ENCODE results near the gene MARCHF4. TPM values are rescaled to one million over a fixed set of nuclear protein-coding genes. Genes with fewer than 3 reads are reported as not detected.

Gene MARCHF4
- total and polyA plus RNA-seq, 11 donors: 0.01 to 0.56 (median 0.14) TPM; not detected in 6

DNA sequence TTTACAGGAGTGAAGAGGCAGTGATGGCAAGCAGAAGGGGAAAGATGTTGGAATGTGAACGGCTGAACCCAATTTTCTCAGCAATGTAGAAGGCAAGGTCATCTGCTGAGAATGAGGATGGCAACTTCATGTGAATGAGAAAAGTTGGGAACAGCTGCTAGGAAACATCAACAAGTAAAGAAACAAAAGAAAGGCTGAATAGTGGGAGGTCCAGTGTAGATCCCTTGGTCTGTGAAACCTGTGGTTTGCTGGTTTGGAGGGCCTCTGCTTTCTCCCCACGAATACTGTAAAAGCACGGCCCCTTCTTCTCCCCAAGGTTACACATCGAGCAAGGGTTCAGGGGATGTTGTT, 27.4 kb downstream of the MARCHF4 start:
- no peak for TF ChIP-seq CTCF (IDR thresholded peaks at IDR 0.05)
- TF ChIP-seq POLR2A (IDR thresholded peaks at IDR 0.05): no peak
- no peaks in the 10 kb centered on the region for H3K9me3 ChIP-seq
- H3K27me3 ChIP-seq: no peaks in the 10 kb centered on the region
- H3K4me3 ChIP-seq: no peak overlapping the region
- intact Hi-C loops (cut with DNase I): no loop called here
- peaks cover 3 to 18% (median 11%) of the 10 kb centered on the region in 12 donors for H3K4me1 ChIP-seq
- no peak overlapping the region for H3K27ac ChIP-seq
- WGBS, 4 donors: 65 to 72% (median 68%) methylated on average over 4 of the region's 4 CpGs
- ATAC-seq (no peak), DNase-seq (no peak)
- H3K36me3 ChIP-seq: no peaks in the 10 kb centered on the region

DNA sequence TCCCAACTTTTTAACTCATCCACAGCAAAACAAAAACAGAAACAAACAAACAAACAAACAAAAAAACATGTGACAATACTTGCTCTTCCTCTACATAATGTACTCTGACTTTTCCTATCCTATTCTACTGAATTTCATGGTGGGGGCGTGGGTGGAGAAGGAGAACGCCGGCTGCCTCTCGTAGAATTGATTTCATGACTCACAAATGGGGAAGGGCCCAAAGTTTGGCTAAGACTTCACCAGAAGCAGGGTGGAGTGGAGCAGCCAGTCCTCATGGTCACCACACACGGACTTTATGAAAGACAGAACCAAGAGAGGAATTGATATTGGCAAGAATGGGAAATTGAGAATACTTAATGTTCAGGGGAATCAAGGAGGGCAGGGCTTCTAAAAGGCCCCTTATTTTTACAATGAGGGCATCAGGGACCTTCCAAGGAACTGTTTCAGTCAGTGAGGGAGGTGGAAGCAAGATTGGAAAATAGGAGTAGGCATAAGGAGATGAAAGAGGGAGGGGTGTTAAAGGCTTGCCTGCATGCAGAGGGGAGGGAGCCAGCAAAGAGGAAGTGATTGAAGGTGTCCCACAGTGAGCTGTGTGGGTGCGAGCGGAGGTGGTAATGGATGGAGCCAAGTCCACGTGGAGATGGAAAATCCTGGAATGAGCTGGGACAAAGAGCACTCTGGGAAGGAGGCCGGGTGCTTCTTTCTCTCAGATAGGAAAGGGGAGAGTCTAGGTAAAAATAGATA, 27.9 kb downstream of the MARCHF4 start:
- H3K9me3 ChIP-seq: no peaks in the 10 kb centered on the region
- TF ChIP-seq POLR2A (IDR thresholded peaks at IDR 0.05): no peak
- TF ChIP-seq CTCF (IDR thresholded peaks at IDR 0.05): no peak
- 76 to 78% (median 76%) methylated on average over 9 of the region's 9 CpGs for WGBS, 4 donors
- no peak overlapping the region for H3K27ac ChIP-seq
- ATAC-seq: no peak
- H3K27me3 ChIP-seq: no peaks in the 10 kb centered on the region
- DNase-seq: no peak
- peaks cover 3 to 23% (median 14%) of the 10 kb centered on the region in 12 donors for H3K4me1 ChIP-seq
- intact Hi-C loops (cut with DNase I): no loop called here
- H3K36me3 ChIP-seq: no peaks in the 10 kb centered on the region
- no peak overlapping the region for H3K4me3 ChIP-seq

GRCh38 chr2:216343221-216343980, 28.9 kb downstream of the MARCHF4 start:
- H3K4me1 ChIP-seq: peaks cover 3 to 27% (median 16%) of the 10 kb centered on the region in 12 donors
- ATAC-seq: no peak
- 67 to 74% (median 71%) methylated on average over 7 of the region's 7 CpGs for WGBS, 4 donors

More at GRCh38 chr2:216343221-216343980, 28.9 kb downstream of the MARCHF4 start:
- Histone ChIP-seq H3K9me3 (no peaks in the 10 kb centered on the region), H3K4me3 (no peak overlapping the region), H3K27ac (no peak overlapping the region), H3K27me3 (no peaks in the 10 kb centered on the region), H3K36me3 (no peaks in the 10 kb centered on the region)
- DNase-seq: no peak
- TF ChIP-seq CTCF (IDR thresholded peaks at IDR 0.05) (no peak), POLR2A (IDR thresholded peaks at IDR 0.05) (no peak)
- intact Hi-C loops (cut with DNase I): no loop called here
